Mesenchymal stem cell (in vitro differentiated cells and primary cell): Measurements from ENCODE around the gene VAV2.
"Not testable (repeated sequence)": the region's sequence is repeated elsewhere in the genome, so short reads cannot be mapped to it uniquely, and the experiment has no call there.

Experiments
- DNase-seq: peaks from one replicate; pipeline ENCODE4 v3.0.0-alpha.2; 2013
- H2AFZ ChIP-seq: one replicate; pipeline ENCODE4 v1.6.1; 2013; ENCODE audit warnings: low read depth, mild to moderate bottlenecking, control low read depth, inconsistent platforms, low read length, moderate library complexity
- H2AK5ac ChIP-seq: 2 replicates; pipeline ENCODE4 v1.6.1; 2013; ENCODE audit warnings: low read length, moderate library complexity, mild to moderate bottlenecking, inconsistent platforms; ENCODE audit not compliant: severe bottlenecking
- H2BK120ac ChIP-seq: one replicate; pipeline ENCODE4 v1.6.1; 2013; ENCODE audit warnings: low read depth, mild to moderate bottlenecking, inconsistent platforms, low read length, moderate library complexity
- H2BK12ac ChIP-seq, 2 experiments: one replicate each; pipeline ENCODE4 v1.6.1; 2013; ENCODE audit warnings: inconsistent platforms in 2 of 2, low read length in 2 of 2, mild to moderate bottlenecking in 2 of 2, moderate library complexity in 2 of 2, control low read depth in 1 of 2
- H2BK15ac ChIP-seq: one replicate; pipeline ENCODE4 v1.6.1; 2013; ENCODE audit warnings: mild to moderate bottlenecking, low read depth, inconsistent platforms; ENCODE audit not compliant: poor library complexity, severe bottlenecking
- H2BK5ac ChIP-seq: 2 replicates; pipeline ENCODE4 v1.6.1; 2013; ENCODE audit warnings: low read depth, mild to moderate bottlenecking, low read length, control low read depth, inconsistent platforms; ENCODE audit not compliant: poor library complexity, severe bottlenecking
- H3K14ac ChIP-seq, 2 experiments: one replicate each; pipeline ENCODE4 v1.6.1; 2013; ENCODE audit warnings: inconsistent platforms in 2 of 2, low read length in 2 of 2, control low read depth in 1 of 2, mild to moderate bottlenecking in 1 of 2, moderate library complexity in 1 of 2
- H3K18ac ChIP-seq, 2 experiments: one replicate each; pipeline ENCODE4 v1.6.1; 2013; ENCODE audit warnings: inconsistent platforms in 2 of 2, low read length in 2 of 2, control low read depth in 1 of 2, low read depth in 1 of 2, mild to moderate bottlenecking in 1 of 2
- H3K23ac ChIP-seq, 2 experiments: one replicate each; pipeline ENCODE4 v1.6.1; 2013; ENCODE audit warnings: inconsistent platforms in 2 of 2, low read length in 2 of 2, mild to moderate bottlenecking in 2 of 2, moderate library complexity in 2 of 2, control low read depth in 1 of 2
- H3K27ac ChIP-seq: 2 replicates; pipeline ENCODE4 v1.5.1; 2013; ENCODE audit warnings: mild to moderate bottlenecking, moderate library complexity, low read length, control low read depth, inconsistent platforms; ENCODE audit not compliant: poor library complexity, severe bottlenecking
- H3K27me3 ChIP-seq, 2 experiments: 2 replicates each; pipeline versions ENCODE4 v1.6.1 to v1.7.0; 2013; ENCODE audit warnings: low read length in 2 of 2, mild to moderate bottlenecking in 2 of 2, moderate library complexity in 2 of 2, control low read depth in 1 of 2, inconsistent platforms in 1 of 2; ENCODE audit not compliant: control insufficient read depth in 1 of 2, insufficient read depth in 1 of 2
- H3K36me3 ChIP-seq, 2 experiments: 2 replicates each; pipeline versions ENCODE4 v1.6.1 to v1.7.0; 2013; ENCODE audit warnings: low read length in 2 of 2, control low read depth in 1 of 2, inconsistent platforms in 1 of 2, low read depth in 1 of 2, mild to moderate bottlenecking in 1 of 2; ENCODE audit not compliant: insufficient read depth in 2 of 2, control insufficient read depth in 1 of 2
- H3K4ac ChIP-seq, 2 experiments: one replicate each; pipeline ENCODE4 v1.6.1; 2013; ENCODE audit warnings: inconsistent platforms in 2 of 2, low read length in 2 of 2, mild to moderate bottlenecking in 2 of 2, moderate library complexity in 2 of 2, control low read depth in 1 of 2, low read depth in 1 of 2
- H3K4me1 ChIP-seq: 2 replicates; pipeline ENCODE4 v1.6.1; 2013; ENCODE audit warnings: low read depth, low read length, control low read depth; ENCODE audit not compliant: control insufficient read depth, insufficient read depth
- H3K4me2 ChIP-seq: 2 replicates; pipeline ENCODE4 v1.6.1; 2013; ENCODE audit warnings: low read length, mild to moderate bottlenecking, inconsistent platforms; ENCODE audit not compliant: poor library complexity, severe bottlenecking
- H3K4me3 ChIP-seq, 2 experiments: 2 replicates each; pipeline versions ENCODE4 v1.5.1 to v1.7.0; 2013; ENCODE audit warnings: low read length in 2 of 2, mild to moderate bottlenecking in 2 of 2, control low read depth in 1 of 2, low read depth in 1 of 2; ENCODE audit not compliant: insufficient read depth in 1 of 2
- H3K79me1 ChIP-seq: replicated peaks from 2 replicates; pipeline ENCODE4 v1.6.1; 2013; ENCODE audit warnings: mild to moderate bottlenecking, control low read depth, low read length, inconsistent platforms; ENCODE audit not compliant: poor library complexity, severe bottlenecking
- H3K9ac ChIP-seq: 2 replicates; pipeline ENCODE4 v1.7.0; 2013; ENCODE audit warnings: mild to moderate bottlenecking, low read length, moderate library complexity
- H3K9me3 ChIP-seq: 2 replicates; pipeline ENCODE4 v1.7.0; 2013; ENCODE audit warnings: mild to moderate bottlenecking, low read length; ENCODE audit not compliant: control insufficient read depth
- H4K8ac ChIP-seq: one replicate; pipeline ENCODE4 v1.6.1; 2013; ENCODE audit warnings: inconsistent platforms, mild to moderate bottlenecking, low read length, moderate library complexity
- H4K91ac ChIP-seq: one replicate; pipeline ENCODE4 v1.6.1; 2013; ENCODE audit warnings: mild to moderate bottlenecking, low read length, inconsistent platforms
- WGBS: methylation state at CpG from one replicate; pipeline ENCODE4 v1.1.7; 2013; ENCODE audit warnings: mixed read lengths; 5-methylcytosine and 5-hydroxymethylcytosine counted together

Gene VAV2

GRCh38 chr9:133752739-133753446 is 239.2 kb downstream of the VAV2 start:
- Histone ChIP-seq H2BK12ac (no peak overlapping the region), H2BK15ac (no peak overlapping the region), H3K23ac (no peak overlapping the region), H3K18ac (no peak overlapping the region), H3K9ac (no peak overlapping the region), H3K36me3 (peaks cover 0 to 11% of the 10 kb centered on the region in 2 experiments), H2AFZ (no peak overlapping the region), H3K4ac (no peak overlapping the region), H3K79me1 (no peaks in the 10 kb centered on the region), H3K14ac (no peak overlapping the region), H2BK120ac (no peak overlapping the region), H3K4me1 (no peaks in the 10 kb centered on the region), H3K9me3 (peaks cover 3% of the 10 kb centered on the region), H4K91ac (no peak overlapping the region), H2AK5ac (no peak overlapping the region), H3K4me3 (no peak overlapping the region), H3K4me2 (no peak overlapping the region), H3K27me3 (peaks cover 0 to 60% of the 10 kb centered on the region in 2 experiments), H2BK5ac (no peak overlapping the region), H4K8ac (no peak overlapping the region), H3K27ac (no peak overlapping the region)
- no peak for DNase-seq
- 94% methylated on average over 8 of the region's 9 CpGs for WGBS

- no peak overlapping the region for H4K91ac ChIP-seq
- no peak overlapping the region for H3K4me3 ChIP-seq
- H4K8ac ChIP-seq = no peak overlapping the region
- H3K27ac ChIP-seq = no peak overlapping the region
- H2BK120ac ChIP-seq = no peak overlapping the region
- no peak overlapping the region for H3K23ac ChIP-seq
- no peak overlapping the region for H3K18ac ChIP-seq
- no peak overlapping the region for H2BK15ac ChIP-seq
- peaks cover 0 to 5% of the 10 kb centered on the region in 2 experiments for H3K36me3 ChIP-seq
- H3K9me3 ChIP-seq = peaks cover 15% of the 10 kb centered on the region
- no peak overlapping the region for H3K9ac ChIP-seq
- no peak overlapping the region for H2BK12ac ChIP-seq
- no peaks in the 10 kb centered on the region for H3K4me1 ChIP-seq
- H2AK5ac ChIP-seq = no peak overlapping the region
- no peak overlapping the region for H2AFZ ChIP-seq
- H3K4ac ChIP-seq = no peak overlapping the region
- peaks cover 0 to 63% of the 10 kb centered on the region in 2 experiments for H3K27me3 ChIP-seq
- no peak overlapping the region for H2BK5ac ChIP-seq
- WGBS = 88% methylated on average over 9 of the region's 9 CpGs
- no peak for DNase-seq
- no peaks in the 10 kb centered on the region for H3K79me1 ChIP-seq
- H3K4me2 ChIP-seq = no peak overlapping the region
- H3K14ac ChIP-seq = no peak overlapping the region
These were observed 241.0 kb downstream of the VAV2 start for GRCh38 chr9:133750982-133751649.

- no peak overlapping the region for H4K8ac ChIP-seq
- H4K91ac ChIP-seq = no peak overlapping the region
- no peak overlapping the region for H3K4me3 ChIP-seq
- H3K4me2 ChIP-seq = no peak overlapping the region
- no peak overlapping the region for H2BK12ac ChIP-seq
- peaks cover 18% of the 10 kb centered on the region for H3K9me3 ChIP-seq
- H3K23ac ChIP-seq = no peak overlapping the region
- H3K9ac ChIP-seq = no peak overlapping the region
- no peak overlapping the region for H3K4ac ChIP-seq
- peaks cover 2% of the 10 kb centered on the region for H3K4me1 ChIP-seq
- no peaks in the 10 kb centered on the region for H3K79me1 ChIP-seq
- no peak overlapping the region for H2BK15ac ChIP-seq
- H2AFZ ChIP-seq = no peak overlapping the region
- H3K27ac ChIP-seq = no peak overlapping the region
- H2BK5ac ChIP-seq = no peak overlapping the region
- no peak overlapping the region for H3K18ac ChIP-seq
- no peak overlapping the region for H3K14ac ChIP-seq
- peaks cover 0 to 53% of the 10 kb centered on the region in 2 experiments for H3K27me3 ChIP-seq
- no peak overlapping the region for H2AK5ac ChIP-seq
- H3K36me3 ChIP-seq = no peaks in the 10 kb centered on the region
- DNase-seq = no peak
- no peak overlapping the region for H2BK120ac ChIP-seq
These were observed 244.8 kb downstream of the VAV2 start for GRCh38 chr9:133747309-133747708.

GRCh38 chr9:133744528-133744927 is 247.6 kb downstream of the VAV2 start:
- WGBS = 93% methylated on average over 7 of the region's 31 CpGs

More at GRCh38 chr9:133744528-133744927, 247.6 kb downstream of the VAV2 start:
- Histone ChIP-seq H3K9me3 (peaks cover 18% of the 10 kb centered on the region), H3K27me3 (peaks cover 14 to 49% of the 10 kb centered on the region in 2 experiments)
- H3K9ac ChIP-seq, H3K36me3 ChIP-seq, H3K4ac ChIP-seq, H3K79me1 ChIP-seq, H3K18ac ChIP-seq, H4K8ac ChIP-seq, H3K23ac ChIP-seq, H2BK5ac ChIP-seq, H2BK120ac ChIP-seq, H3K4me1 ChIP-seq, DNase-seq, H2BK15ac ChIP-seq, H2BK12ac ChIP-seq, H3K27ac ChIP-seq, H4K91ac ChIP-seq, H3K4me3 ChIP-seq, H3K14ac ChIP-seq, H2AFZ ChIP-seq, H2AK5ac ChIP-seq, H3K4me2 ChIP-seq: not testable (repeated sequence)
